H9 (cell line): ENCODE measurements around the gene SSPN. TPM values are rescaled to one million over a fixed set of nuclear protein-coding genes. Genes with fewer than 3 reads are reported as not detected.
A peak's percentile ranks its signal among the peaks of the same experiment; 100 is the strongest.

Experiments
- DNase-seq: peaks from one replicate; pipeline ENCODE4 v3.0.0-alpha.2; 2017
- H2AFZ ChIP-seq: one replicate; pipeline ENCODE4 v1.6.1; 2013; ENCODE audit warnings: mild to moderate bottlenecking, low read length, control low read depth, moderate library complexity
- H2AK5ac ChIP-seq: 2 replicates; pipeline ENCODE4 v1.6.1; 2013; ENCODE audit warnings: low read length, control low read depth, mixed read lengths; ENCODE audit not compliant: insufficient read length
- H2BK120ac ChIP-seq: one replicate; pipeline ENCODE4 v1.6.1; 2013; ENCODE audit warnings: low read depth, mild to moderate bottlenecking, low read length, control low read depth, inconsistent platforms; ENCODE audit not compliant: poor library complexity, severe bottlenecking
- H2BK12ac ChIP-seq: 2 replicates; pipeline ENCODE4 v1.6.1; 2013; ENCODE audit warnings: low read length, control low read depth, mixed read lengths, low read depth; ENCODE audit not compliant: insufficient read length
- H2BK15ac ChIP-seq: 2 replicates; pipeline ENCODE4 v1.6.1; 2013; ENCODE audit warnings: low read depth, low read length, control low read depth
- H2BK20ac ChIP-seq: one replicate; pipeline ENCODE4 v1.6.1; 2013; ENCODE audit warnings: low read depth, mild to moderate bottlenecking, low read length, control low read depth, inconsistent platforms; ENCODE audit not compliant: poor library complexity, severe bottlenecking
- H2BK5ac ChIP-seq: 2 replicates; pipeline ENCODE4 v1.6.1; 2013; ENCODE audit warnings: low read length, control low read depth, mixed read lengths; ENCODE audit not compliant: insufficient read length
- H3K14ac ChIP-seq: 2 replicates; pipeline ENCODE4 v1.6.1; 2013; ENCODE audit warnings: low read length, control low read depth; ENCODE audit not compliant: insufficient read depth
- H3K18ac ChIP-seq: 2 replicates; pipeline ENCODE4 v1.6.1; 2013; ENCODE audit warnings: low read depth, mild to moderate bottlenecking, mixed read lengths, low read length, control low read depth; ENCODE audit not compliant: insufficient read length
- H3K23ac ChIP-seq: 2 replicates; pipeline ENCODE4 v1.6.1; 2013; ENCODE audit warnings: low read length, control low read depth, mixed read lengths, low read depth; ENCODE audit not compliant: insufficient read length
- H3K23me2 ChIP-seq: 2 replicates; pipeline ENCODE4 v1.6.1; 2013; ENCODE audit warnings: low read depth, mild to moderate bottlenecking, mixed read lengths, low read length, control low read depth; ENCODE audit not compliant: insufficient read length, poor library complexity, severe bottlenecking
- H3K27ac ChIP-seq: 2 replicates; pipeline ENCODE4 v1.5.1; 2013; ENCODE audit warnings: low read length, control low read depth, mixed read lengths, low read depth; ENCODE audit not compliant: insufficient read length
- H3K27me3 ChIP-seq: 2 replicates; pipeline ENCODE4 v1.6.1; 2013; ENCODE audit warnings: low read length, control low read depth, inconsistent platforms; ENCODE audit not compliant: insufficient read depth
- H3K4ac ChIP-seq: 2 replicates; pipeline ENCODE4 v1.6.1; 2013; ENCODE audit warnings: low read depth, mild to moderate bottlenecking, control low read depth, inconsistent platforms, low read length, moderate library complexity
- H3K4me1 ChIP-seq: 2 replicates; pipeline ENCODE4 v1.6.1; 2013; ENCODE audit warnings: low read length, control low read depth, inconsistent platforms; ENCODE audit not compliant: insufficient read depth
- H3K4me2 ChIP-seq: 2 replicates; pipeline ENCODE4 v1.6.1; 2013; ENCODE audit warnings: low read length, control low read depth, mixed read lengths; ENCODE audit not compliant: insufficient read length, insufficient read depth
- H3K56ac ChIP-seq: 2 replicates; pipeline ENCODE4 v1.6.1; 2013; ENCODE audit warnings: low read depth, mild to moderate bottlenecking, mixed read lengths, low read length, control low read depth; ENCODE audit not compliant: insufficient read length
- H3K79me1 ChIP-seq: 2 replicates; pipeline ENCODE4 v1.6.1; 2013; ENCODE audit warnings: low read depth, mild to moderate bottlenecking, moderate library complexity, low read length, control low read depth, inconsistent platforms; ENCODE audit not compliant: insufficient read depth, poor library complexity, severe bottlenecking
- H3K79me2 ChIP-seq: 2 replicates; pipeline ENCODE4 v1.6.1; 2013; ENCODE audit warnings: low read length, control low read depth, inconsistent platforms; ENCODE audit not compliant: insufficient read depth
- H3K9ac ChIP-seq: 2 replicates; pipeline ENCODE4 v1.6.1; 2013; ENCODE audit warnings: low read length, control low read depth, mixed read lengths; ENCODE audit not compliant: insufficient read length; ENCODE audit errors: extremely low read depth
- H3K9me3 ChIP-seq: one replicate; pipeline ENCODE4 v1.6.1; 2013; ENCODE audit warnings: low read depth, low read length, inconsistent platforms; ENCODE audit not compliant: control insufficient read depth
- H3T11ph ChIP-seq: one replicate; pipeline ENCODE4 v1.6.1; 2013; ENCODE audit warnings: mild to moderate bottlenecking, low read length, control low read depth, inconsistent platforms
- H4K20me1 ChIP-seq: one replicate; pipeline ENCODE4 v1.6.1; 2013; ENCODE audit not compliant: control insufficient read depth, insufficient read length, insufficient read depth
- H4K5ac ChIP-seq: 2 replicates; pipeline ENCODE4 v1.6.1; 2013; ENCODE audit warnings: low read depth, mild to moderate bottlenecking, mixed read lengths, low read length, control low read depth; ENCODE audit not compliant: insufficient read length
- H4K8ac ChIP-seq: replicated peaks from 2 replicates; pipeline ENCODE4 v1.6.1; 2013; ENCODE audit warnings: low read length, control low read depth, mixed read lengths, low read depth; ENCODE audit not compliant: insufficient read length
- H4K91ac ChIP-seq: 2 replicates; pipeline ENCODE4 v1.6.1; 2013; ENCODE audit warnings: low read depth, mild to moderate bottlenecking, moderate library complexity, mixed read lengths, low read length, control low read depth; ENCODE audit not compliant: insufficient read length
- H3K27ac Mint-ChIP-seq, 3 experiments: 2 replicates in 2 of 3; 3 replicates in 1 of 3; pipeline ENCODE4 v1.8.0; 2020 to 2021; ENCODE audit warnings: mixed read lengths in 3 of 3, mild to moderate bottlenecking in 1 of 3, moderate library complexity in 1 of 3
- H3K27me3 Mint-ChIP-seq: 2 replicates; pipeline ENCODE4 v1.8.0; 2021; ENCODE audit warnings: low read depth, mild to moderate bottlenecking, moderate library complexity, mixed read lengths
- H3K36me3 Mint-ChIP-seq, 3 experiments: 2 replicates in 2 of 3; 3 replicates in 1 of 3; pipeline ENCODE4 v1.8.0; 2020 to 2021; ENCODE audit warnings: low read depth in 3 of 3, mixed read lengths in 3 of 3; ENCODE audit not compliant: insufficient read depth in 1 of 3
- H3K4me1 Mint-ChIP-seq, 2 experiments: 2 replicates each; pipeline ENCODE4 v1.8.0; 2020; ENCODE audit warnings: mixed read lengths in 2 of 2
- H3K4me3 Mint-ChIP-seq, 2 experiments: 2 replicates in 1 of 2; 3 replicates in 1 of 2; pipeline ENCODE4 v1.8.0; 2020 to 2021; ENCODE audit warnings: mild to moderate bottlenecking in 2 of 2, mixed read lengths in 2 of 2, moderate library complexity in 1 of 2
- H3K9me3 Mint-ChIP-seq, 2 experiments: 2 replicates in 1 of 2; 3 replicates in 1 of 2; pipeline ENCODE4 v1.8.0; 2020; ENCODE audit warnings: mild to moderate bottlenecking in 2 of 2, mixed read lengths in 2 of 2, moderate library complexity in 1 of 2
- CTCF ChIP-seq: fragments of 200-600 bp; sonication (generic); conservative IDR thresholded peaks from 3 replicates; pipeline ENCODE4 v1.8.0; 2021; ENCODE audit warnings: antibody characterized with exemption, mild to moderate bottlenecking
- WGBS: extraction: QIAGEN DNeasy Blood & Tissue Kit; methylation state at CpG from one replicate; pipeline ENCODE4 v1.1.7; 2013; ENCODE audit warnings: missing lambda C conversion rate, low lambda C conversion rate, mixed read lengths; ENCODE audit not compliant: insufficient read length; ENCODE audit errors: extremely low coverage; 5-methylcytosine and 5-hydroxymethylcytosine counted together
- total RNA-seq: library from RNA; stranded (reverse); gene quantifications from 2 replicates; pipeline ENCODE4 v1.2.1, GENCODE V29; 2021

Gene SSPN
- total RNA-seq, 1 experiment from 2014 or later, result 0.81 TPM

GRCh38 chr12:26226629-26227360, 31.4 kb downstream of the SSPN start:
- no peak overlapping the region for H2BK12ac ChIP-seq
- H3K36me3 Mint-ChIP-seq, result no peaks in the 10 kb centered on the region
- H3K27ac ChIP-seq, result no peak overlapping the region
- no peaks in the 10 kb centered on the region; the same call in 1 of the 2 replicates for H3K4me1 ChIP-seq
- no peak overlapping the region for H3K23ac ChIP-seq
- no peak overlapping the region for H3K9ac ChIP-seq
- no peak overlapping the region for H3K56ac ChIP-seq
- no peak overlapping the region for H4K5ac ChIP-seq
- H3K4me3 Mint-ChIP-seq, result peak overlapping the region; percentile 65 to 75
- no peak overlapping the region for H3T11ph ChIP-seq
- no peaks in the 10 kb centered on the region for H3K79me2 ChIP-seq
- DNase-seq, result peak; percentile 76
- H3K27ac Mint-ChIP-seq, result no peak overlapping the region
- H3K27me3 Mint-ChIP-seq, result peaks cover 55% of the 10 kb centered on the region
- peaks cover 12 to 14% of the 10 kb centered on the region in 2 experiments for H3K4me1 Mint-ChIP-seq
- no peak overlapping the region for H4K8ac ChIP-seq
- H4K91ac ChIP-seq, result no peak overlapping the region
- H4K20me1 ChIP-seq, result no peaks in the 10 kb centered on the region
- no peak overlapping the region for H2BK5ac ChIP-seq
- H3K4ac ChIP-seq, result no peak overlapping the region
- H2AFZ ChIP-seq, result no peak overlapping the region
- TF ChIP-seq CTCF, result no peak
- no peaks in the 10 kb centered on the region for H3K9me3 Mint-ChIP-seq
- WGBS, result no CpG with 5 or more reads among the region's 44 CpGs
- no peaks in the 10 kb centered on the region for H3K23me2 ChIP-seq
- no peak overlapping the region for H2AK5ac ChIP-seq
- no peak overlapping the region; the same call in 1 of the 2 replicates for H3K14ac ChIP-seq
- H2BK20ac ChIP-seq, result no peak overlapping the region
- H3K27me3 ChIP-seq, result peaks cover 11% of the 10 kb centered on the region; the same call in 1 of the 2 replicates
- H2BK15ac ChIP-seq, result no peak overlapping the region
- H3K79me1 ChIP-seq, result no peaks in the 10 kb centered on the region
- peak overlapping the region; percentile 64 for H3K4me2 ChIP-seq
- no peak overlapping the region for H3K18ac ChIP-seq
- H2BK120ac ChIP-seq, result no peak overlapping the region
- no peaks in the 10 kb centered on the region for H3K9me3 ChIP-seq
